ENCODE data around the gene COL4A1. TPM values are rescaled to one million over a fixed set of nuclear protein-coding genes. Genes with fewer than 3 reads are reported as not detected.

Gene COL4A1
- polyA plus RNA-seq, 1 of the 3 experiments (the other 2 are of a cell fraction): 30.3 TPM

- TF ChIP-seq, protein P1, sequence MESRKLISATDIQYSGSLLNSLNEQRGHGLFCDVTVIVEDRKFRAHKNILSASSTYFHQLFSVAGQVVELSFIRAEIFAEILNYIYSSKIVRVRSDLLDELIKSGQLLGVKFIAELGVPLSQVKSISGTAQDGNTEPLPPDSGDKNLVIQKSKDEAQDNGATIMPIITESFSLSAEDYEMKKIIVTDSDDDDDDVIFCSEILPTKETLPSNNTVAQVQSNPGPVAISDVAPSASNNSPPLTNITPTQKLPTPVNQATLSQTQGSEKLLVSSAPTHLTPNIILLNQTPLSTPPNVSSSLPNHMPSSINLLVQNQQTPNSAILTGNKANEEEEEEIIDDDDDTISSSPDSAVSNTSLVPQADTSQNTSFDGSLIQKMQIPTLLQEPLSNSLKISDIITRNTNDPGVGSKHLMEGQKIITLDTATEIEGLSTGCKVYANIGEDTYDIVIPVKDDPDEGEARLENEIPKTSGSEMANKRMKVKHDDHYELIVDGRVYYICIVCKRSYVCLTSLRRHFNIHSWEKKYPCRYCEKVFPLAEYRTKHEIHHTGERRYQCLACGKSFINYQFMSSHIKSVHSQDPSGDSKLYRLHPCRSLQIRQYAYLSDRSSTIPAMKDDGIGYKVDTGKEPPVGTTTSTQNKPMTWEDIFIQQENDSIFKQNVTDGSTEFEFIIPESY (IDR thresholded peaks at IDR 0.05; ENCODE audit: borderline replicate concordance, low read depth): no peak
- no peak for TF ChIP-seq TEAD4 (IDR thresholded peaks at IDR 0.05; ENCODE audit: borderline replicate concordance, insufficient read depth)
- TF ChIP-seq REST (IDR thresholded peaks at IDR 0.05; ENCODE audit: low read depth, low read length): no peak
- TF ChIP-seq MXI1 (IDR thresholded peaks at IDR 0.05; ENCODE audit: low read depth, low read length): no peak
Measured at GRCh38 chr13:110354715-110355473, 47.9 kb upstream of the COL4A1 start (continued).

GRCh38 chr13:110354123-110354627, 47.2 kb upstream of the COL4A1 start:
- H4K20me1 ChIP-seq (ENCODE audit: insufficient read depth): no peaks in the 10 kb centered on the region
- H3K4me3 ChIP-seq (ENCODE audit: low read depth in 2 of 2, low read length in 1 of 2): no peak overlapping the region
- no peaks in the 10 kb centered on the region for H3K9me3 ChIP-seq
- no peak overlapping the region for H3K27ac ChIP-seq (ENCODE audit: low read depth in 2 of 2, low read length in 1 of 2)
- H3K79me2 ChIP-seq (ENCODE audit: insufficient read depth): peaks cover 73% of the 10 kb centered on the region
- CTCF ChIA-PET: interaction anchor here (1.7 to 2.0 kb wide), 2 partner anchors 10 to 15 kb away, joined by 3 to 6 read pairs; no protein-coding TSS in a partner anchor
- peaks cover 6 to 24% of the 10 kb centered on the region in 2 experiments for H3K36me3 ChIP-seq (replicated peaks in 1 of 2; ENCODE audit: control insufficient read depth in 1 of 2, insufficient read depth in 2 of 2, low read length in 1 of 2)
- H3K9me2 ChIP-seq: no peaks in the 10 kb centered on the region
- H3K27me3 ChIP-seq (ENCODE audit: insufficient read depth): no peaks in the 10 kb centered on the region
- peaks cover 6 to 9% of the 10 kb centered on the region in 2 experiments; a peak in 2 of 4 replicates for H3K4me1 ChIP-seq (ENCODE audit: control insufficient read depth in 1 of 2, insufficient read depth in 2 of 2, low read depth in 1 of 2, low read length in 1 of 2)
- POLR2A ChIA-PET: no interaction called here
- H3K4me2 ChIP-seq: no peak overlapping the region
- DNase-seq: no peak
- peaks cover 8% of the 10 kb centered on the region for H3F3A ChIP-seq (replicated peaks; ENCODE audit: insufficient read depth)
- H2AFZ ChIP-seq (ENCODE audit: low read depth): no peak overlapping the region
- H3K9ac ChIP-seq: no peak overlapping the region
- 92% methylated on average over 6 of the region's 6 CpGs for WGBS (ENCODE audit: low lambda C conversion rate)
- TF ChIP-seq FOXJ3 (CRISPR knock-in tag; IDR thresholded peaks at IDR 0.05): no peak
- TF ChIP-seq, protein P2, sequence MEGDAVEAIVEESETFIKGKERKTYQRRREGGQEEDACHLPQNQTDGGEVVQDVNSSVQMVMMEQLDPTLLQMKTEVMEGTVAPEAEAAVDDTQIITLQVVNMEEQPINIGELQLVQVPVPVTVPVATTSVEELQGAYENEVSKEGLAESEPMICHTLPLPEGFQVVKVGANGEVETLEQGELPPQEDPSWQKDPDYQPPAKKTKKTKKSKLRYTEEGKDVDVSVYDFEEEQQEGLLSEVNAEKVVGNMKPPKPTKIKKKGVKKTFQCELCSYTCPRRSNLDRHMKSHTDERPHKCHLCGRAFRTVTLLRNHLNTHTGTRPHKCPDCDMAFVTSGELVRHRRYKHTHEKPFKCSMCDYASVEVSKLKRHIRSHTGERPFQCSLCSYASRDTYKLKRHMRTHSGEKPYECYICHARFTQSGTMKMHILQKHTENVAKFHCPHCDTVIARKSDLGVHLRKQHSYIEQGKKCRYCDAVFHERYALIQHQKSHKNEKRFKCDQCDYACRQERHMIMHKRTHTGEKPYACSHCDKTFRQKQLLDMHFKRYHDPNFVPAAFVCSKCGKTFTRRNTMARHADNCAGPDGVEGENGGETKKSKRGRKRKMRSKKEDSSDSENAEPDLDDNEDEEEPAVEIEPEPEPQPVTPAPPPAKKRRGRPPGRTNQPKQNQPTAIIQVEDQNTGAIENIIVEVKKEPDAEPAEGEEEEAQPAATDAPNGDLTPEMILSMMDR (IDR thresholded peaks at IDR 0.05): no peak
- TF ChIP-seq, protein P3, sequence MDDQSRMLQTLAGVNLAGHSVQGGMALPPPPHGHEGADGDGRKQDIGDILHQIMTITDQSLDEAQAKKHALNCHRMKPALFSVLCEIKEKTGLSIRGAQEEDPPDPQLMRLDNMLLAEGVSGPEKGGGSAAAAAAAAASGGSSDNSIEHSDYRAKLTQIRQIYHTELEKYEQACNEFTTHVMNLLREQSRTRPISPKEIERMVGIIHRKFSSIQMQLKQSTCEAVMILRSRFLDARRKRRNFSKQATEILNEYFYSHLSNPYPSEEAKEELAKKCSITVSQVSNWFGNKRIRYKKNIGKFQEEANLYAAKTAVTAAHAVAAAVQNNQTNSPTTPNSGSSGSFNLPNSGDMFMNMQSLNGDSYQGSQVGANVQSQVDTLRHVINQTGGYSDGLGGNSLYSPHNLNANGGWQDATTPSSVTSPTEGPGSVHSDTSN (IDR thresholded peaks at IDR 0.05): no peak
- TF ChIP-seq MAX (IDR thresholded peaks at IDR 0.05; ENCODE audit: low read depth): no peak
- TF ChIP-seq USF1 (IDR thresholded peaks at IDR 0.05; ENCODE audit: borderline replicate concordance, low read depth): no peak
- no peak for TF ChIP-seq IRF3 (IDR thresholded peaks at IDR 0.05; ENCODE audit: low read depth, low read length)
- no peak for TF ChIP-seq EZH2phosphoT487 (IDR thresholded peaks at IDR 0.05; ENCODE audit: borderline replicate concordance, low read depth)
- TF ChIP-seq REST (IDR thresholded peaks at IDR 0.05; ENCODE audit: low read depth, low read length): no peak
